Measurements from ENCODE around the gene MREG.
"Not testable (repeated sequence)": the region's sequence is repeated elsewhere in the genome, so short reads cannot be mapped to it uniquely, and the experiment has no call there.

MREG gene

DNA sequence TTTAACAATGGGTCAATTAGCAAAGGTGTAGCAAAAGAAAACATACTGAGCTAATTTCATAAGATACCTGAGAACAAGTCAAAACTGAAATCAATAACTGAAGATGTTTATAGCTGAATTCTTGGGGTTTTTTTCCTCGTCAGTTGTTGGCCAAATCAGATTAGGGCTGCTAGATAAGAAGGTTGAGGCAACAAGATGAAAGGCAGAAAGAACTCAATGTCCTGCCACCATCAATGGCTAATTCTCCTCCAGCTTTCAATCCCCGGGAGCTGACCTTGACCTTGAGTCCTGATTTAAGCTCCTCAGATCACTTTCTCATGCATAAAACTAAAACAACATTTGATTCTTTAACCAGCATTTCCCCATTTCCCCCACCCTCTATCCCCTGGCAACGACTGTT, 61.8 kb downstream of the MREG start:
- DNase-seq, result no peak

DNA sequence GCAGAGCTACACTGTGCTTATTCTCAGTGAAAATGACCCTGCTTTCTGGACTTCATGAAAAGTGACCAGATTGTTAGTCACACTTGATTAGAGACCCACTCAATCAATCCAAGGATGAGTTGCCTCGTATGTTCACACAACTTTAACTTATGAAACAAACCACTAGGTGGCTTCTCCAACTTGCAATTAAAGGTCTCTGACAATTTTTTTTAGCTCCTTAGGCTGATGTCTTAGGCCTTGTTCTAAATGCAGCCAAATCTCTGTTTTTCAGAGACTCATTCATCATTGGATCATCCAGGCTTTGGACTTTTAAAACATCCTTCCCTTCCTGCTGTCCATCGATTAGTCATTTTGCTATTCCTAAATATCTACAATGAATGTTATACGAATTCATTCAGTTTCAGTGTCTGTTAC, 63.4 kb downstream of the MREG start:
- no peak for DNase-seq

DNA sequence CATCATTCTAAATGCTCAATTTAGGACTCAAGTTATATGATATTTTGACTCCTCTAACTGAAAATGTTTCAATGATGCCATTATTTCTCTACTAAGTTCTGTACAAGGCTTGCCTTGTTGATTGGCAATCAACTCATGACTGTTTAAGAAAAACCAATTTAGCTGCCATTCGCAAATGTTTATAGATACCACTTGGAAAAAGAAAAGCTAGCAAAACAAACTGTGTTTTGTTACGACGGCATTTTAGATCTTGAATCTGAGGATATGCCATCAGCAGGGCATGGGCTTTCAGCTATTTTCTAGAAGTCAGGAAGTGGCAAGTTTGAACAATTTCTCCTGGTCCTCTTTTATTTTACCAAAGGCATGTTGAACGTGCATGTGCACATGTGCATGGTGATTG, 65.3 kb downstream of the MREG start:
- DNase-seq, result no peak

DNA sequence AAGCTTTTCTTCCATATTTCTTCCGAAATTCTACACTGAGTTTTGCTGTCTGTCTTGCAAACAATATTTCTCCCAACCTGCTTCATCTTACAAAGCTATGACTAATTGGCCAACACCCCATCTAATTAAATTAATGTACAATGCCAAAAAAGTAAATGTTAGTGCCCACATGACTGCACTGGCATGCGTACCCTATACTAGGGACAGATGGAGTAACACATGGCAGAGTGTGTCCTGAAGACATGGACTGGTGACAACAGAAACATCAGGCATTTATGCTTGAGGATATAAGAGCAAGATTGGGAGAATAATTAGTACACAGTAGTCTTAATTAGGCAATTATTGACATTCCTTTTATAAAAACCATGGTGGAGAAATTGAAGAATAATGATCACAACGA, 66.8 kb downstream of the MREG start:
- no peak for DNase-seq

DNA sequence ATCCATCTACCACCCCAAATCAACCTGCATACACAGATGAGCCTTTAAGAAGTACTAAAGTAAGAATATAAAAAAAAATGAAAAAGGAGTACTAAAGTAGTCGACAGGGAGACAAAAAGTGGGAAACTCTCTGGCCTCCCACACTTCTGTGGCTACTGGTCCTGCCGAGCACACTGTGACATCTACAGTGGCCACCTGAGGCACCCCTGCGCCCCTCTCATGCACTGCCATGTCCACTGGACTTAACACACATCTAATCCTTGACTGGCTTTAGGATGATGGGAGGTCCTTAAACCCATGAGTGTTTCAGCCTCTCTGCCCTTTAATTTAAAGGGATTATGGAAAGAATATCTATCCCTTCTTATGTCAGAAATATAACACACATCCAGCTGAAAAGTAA, 71.2 kb downstream of the MREG start:
- DNase-seq, result no peak

DNA sequence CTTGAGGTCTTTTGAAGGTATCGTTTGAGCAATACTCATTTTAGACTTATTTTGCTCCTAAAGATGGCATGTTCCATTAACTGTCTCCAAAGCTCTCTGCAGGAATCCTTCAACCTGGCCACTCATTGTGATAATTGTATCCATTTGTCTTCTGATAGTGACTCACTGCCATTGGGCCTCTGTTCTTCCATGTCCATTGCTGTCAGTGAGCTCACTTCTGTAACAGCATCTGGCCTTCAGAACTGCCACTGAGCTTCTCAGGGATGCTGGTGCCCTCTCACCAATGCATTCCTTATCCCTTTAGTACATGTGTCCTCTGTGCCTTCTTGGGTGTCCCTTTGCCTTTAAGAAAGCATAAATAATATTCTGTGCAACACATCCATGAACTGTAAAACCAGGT, 71.6 kb downstream of the MREG start:
- DNase-seq, result no peak

DNA sequence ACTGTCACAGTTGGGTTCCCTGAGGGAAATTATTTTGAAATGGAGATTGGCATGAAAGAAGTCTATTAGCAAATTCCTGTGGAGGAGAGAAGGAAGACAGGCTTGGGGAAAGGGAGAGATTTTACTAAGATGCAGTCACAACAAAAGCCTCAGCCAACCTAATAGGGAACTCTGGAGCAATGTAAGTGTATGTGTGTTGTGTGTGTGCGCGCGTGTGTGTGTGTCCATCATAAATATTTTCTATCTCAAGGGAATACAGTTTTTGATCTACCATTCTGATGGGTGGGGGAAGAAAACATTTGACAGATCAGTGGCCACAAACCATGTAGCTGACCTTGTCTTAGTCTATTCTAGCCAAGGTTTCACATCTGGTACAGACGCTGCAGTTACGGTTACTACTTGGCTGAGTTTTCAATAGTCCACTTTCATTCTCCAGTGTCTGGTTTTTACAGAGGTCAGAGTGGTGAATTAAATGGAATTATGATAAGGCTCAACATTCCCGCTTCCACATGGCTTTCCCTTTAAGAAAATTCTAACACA, 72.6 kb downstream of the MREG start:
- DNase-seq, result no peak

DNA sequence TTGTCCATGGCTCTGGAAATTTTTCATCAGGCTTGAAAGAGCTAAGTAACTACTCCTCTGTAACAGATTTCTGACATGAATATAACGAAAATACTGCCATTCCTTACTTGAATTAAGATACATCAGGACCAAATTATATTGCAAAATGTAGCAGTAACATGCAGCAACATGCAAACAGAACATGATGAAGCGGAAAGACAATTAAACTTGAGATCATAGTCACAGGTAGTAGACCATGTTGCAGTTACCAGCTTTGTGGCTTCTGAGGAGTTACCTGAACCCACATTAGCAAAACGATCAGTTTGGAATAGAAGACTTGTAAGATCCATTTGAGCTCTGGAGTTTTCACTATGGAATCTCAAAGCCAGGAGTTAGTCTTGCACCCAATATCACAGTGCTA, 76.2 kb downstream of the MREG start:
- no peak for DNase-seq

DNA sequence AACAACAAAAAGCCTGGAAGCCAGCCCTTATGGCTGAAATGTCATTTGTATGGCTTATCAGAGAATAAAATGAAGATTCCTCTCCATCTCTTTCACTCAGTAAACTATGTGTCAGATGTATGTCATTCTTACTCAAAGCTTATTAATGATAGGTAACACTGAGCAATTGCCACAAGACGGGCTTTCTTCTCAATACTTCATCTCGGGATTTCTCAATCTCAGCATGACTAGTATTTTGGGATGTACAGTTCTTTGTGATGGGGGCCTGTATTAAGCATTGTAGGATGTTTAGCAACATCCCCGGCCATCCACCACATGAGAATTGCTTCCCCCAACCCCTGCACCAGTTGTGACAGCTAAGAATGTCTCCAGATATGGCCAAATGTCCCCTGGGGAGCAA, 80.2 kb downstream of the MREG start:
- DNase-seq, result no peak

DNA sequence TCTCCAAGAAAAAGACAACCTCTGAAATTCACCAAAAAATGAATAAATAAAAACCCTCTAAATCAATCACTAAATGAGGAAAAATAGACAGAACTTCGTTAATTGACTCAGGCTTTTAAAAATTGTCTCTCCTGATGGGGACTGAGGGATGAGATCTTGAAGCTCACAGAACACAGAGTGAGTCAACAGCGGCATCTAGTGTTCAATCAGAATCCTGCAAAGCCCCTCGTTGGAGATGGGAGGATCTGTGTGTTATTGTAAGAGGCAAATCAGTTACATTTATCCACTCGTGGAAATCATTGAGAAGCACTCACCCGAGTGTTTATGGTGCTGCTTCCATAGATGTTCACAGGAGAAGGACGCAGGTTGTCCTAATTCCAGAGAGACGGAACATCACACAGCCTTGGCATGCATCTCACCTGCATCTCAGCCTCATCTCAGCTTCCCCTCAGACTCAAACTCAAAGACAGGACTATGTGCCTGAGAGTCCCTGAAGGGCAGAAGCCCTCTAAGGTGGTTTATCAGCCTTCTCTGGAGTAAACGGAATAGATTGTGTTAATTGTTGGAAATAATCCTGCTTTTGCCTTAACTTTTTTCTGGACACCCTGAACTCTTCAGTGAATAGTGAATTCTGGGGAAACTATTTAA, 82.0 kb downstream of the MREG start:
- DNase-seq, result peak; percentile 27

DNA sequence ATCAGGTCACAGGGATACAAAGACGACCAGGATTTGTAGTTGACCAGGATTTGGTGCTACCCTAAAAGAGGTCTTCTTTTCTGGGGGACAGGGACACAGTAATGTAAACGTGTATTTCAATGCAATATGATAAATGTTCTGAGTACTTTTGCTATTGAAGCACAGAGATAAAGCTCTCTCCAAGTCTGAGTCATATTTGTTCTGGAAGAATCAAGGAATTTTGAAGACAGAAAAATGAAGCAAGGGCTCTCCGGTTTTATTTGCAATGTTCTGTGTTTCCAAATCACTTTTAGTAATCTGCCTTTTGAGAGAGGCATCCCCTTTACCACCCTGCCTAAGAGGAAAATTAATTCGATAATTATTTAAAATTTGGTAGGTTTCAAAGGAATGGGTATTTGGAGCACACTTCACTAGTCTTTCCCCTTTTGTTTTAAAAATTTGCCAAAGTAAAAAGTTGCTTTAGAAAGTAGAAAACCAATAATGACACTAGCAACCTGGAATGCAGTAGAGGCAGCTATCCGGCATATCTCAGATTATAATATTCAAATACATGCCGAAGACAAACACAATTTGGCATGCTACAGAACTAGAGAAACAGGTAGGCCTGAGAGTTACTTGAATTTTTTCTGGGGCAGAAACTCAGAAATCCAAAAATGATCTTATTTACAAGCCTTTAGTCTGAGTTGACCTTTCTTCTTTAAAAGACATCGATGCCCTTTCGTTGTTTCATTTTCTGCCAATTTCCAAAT, 82.7 kb downstream of the MREG start:
- DNase-seq, result no peak

DNA sequence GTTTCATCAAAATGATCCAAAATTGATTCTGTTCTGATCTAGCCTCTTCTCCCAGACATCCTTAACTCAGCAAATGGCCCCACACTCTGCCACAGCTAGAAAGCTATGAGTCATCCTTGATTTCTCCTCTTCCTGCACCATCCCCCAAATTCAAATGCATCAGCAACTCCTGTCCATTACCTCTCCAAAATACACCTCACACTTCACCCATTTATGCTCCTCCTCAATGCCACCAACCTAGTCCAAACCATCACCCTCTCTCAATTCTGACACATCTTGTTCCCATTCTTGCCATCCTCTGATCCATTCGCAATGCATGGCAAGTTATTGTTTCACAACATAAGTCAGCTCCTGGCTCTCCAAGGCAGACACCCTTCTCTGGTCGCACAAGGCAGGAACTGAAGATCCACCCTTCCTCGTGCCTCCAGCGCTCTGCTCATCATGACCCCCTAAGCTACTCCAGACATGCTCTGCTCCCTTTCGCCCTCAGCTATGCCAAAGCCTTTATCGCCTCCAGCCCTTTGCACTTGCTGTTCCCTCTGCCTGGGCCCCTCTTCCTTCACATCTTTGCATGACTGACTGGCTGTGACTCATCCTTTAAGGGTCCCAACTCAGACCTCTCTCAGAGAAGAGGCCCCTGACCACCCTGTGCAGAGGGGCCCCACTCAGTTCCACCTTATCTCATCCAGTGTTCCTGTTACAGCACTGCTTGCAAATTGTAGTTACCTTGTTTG, 83.6 kb downstream of the MREG start:
- no peak for DNase-seq

DNA sequence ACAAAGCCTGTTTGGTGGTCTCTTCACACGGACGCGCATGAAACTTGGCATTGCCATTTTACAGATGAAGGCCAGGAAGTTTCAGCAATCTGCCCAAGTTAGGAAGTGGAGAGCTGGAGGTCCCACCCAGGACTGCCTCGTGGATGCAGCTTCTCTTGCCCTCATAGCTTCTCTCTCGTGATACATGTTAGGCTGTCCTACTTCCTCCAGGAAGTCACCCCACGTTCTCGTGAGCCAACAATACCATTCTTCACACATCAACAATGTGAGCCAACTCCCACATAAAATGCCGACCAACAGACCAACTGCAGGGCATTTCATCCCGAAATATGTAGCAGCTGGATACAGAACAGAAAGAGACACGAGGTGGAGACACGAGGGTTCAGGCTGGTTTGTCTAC, 85.3 kb downstream of the MREG start:
- DNase-seq, result no peak

DNA sequence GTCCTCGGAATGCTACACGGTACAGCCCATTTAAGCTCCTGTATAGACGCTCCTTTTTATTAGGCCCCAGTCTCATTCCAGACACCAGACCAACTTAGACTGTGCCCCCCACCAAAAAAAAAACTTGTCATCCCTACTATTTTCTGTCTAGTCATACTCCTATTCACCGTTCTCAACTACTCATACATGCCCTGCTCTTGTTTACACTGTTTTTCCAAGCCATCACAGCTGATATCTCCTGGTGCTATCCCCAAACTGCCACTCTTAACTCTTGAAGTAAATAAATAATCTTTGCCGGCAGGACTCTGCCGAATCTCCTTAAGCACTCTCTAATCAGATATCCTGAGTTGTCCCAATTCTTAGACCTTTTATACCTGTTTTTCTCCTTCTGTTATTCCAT, 86.4 kb downstream of the MREG start:
- not testable (repeated sequence) for DNase-seq

DNA sequence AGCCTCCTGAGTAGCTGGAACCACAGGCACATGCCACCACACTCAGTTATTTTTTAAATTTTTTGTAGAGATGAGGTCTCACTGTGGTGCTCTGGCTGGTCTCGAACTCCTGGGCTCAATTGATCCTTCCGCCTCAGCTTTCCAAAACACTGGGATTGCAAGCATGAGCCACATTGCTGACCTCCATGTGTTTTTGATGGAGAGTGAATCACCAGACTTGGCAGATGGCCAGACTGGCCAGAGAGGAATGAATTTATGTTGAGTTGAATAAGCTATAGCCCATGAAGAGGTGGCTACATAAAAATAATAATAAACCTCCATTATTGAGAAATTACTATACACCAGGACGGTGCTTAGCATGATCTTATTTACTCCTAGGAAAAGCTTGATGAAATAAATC, 91.5 kb downstream of the MREG start:
- DNase-seq, result no peak

DNA sequence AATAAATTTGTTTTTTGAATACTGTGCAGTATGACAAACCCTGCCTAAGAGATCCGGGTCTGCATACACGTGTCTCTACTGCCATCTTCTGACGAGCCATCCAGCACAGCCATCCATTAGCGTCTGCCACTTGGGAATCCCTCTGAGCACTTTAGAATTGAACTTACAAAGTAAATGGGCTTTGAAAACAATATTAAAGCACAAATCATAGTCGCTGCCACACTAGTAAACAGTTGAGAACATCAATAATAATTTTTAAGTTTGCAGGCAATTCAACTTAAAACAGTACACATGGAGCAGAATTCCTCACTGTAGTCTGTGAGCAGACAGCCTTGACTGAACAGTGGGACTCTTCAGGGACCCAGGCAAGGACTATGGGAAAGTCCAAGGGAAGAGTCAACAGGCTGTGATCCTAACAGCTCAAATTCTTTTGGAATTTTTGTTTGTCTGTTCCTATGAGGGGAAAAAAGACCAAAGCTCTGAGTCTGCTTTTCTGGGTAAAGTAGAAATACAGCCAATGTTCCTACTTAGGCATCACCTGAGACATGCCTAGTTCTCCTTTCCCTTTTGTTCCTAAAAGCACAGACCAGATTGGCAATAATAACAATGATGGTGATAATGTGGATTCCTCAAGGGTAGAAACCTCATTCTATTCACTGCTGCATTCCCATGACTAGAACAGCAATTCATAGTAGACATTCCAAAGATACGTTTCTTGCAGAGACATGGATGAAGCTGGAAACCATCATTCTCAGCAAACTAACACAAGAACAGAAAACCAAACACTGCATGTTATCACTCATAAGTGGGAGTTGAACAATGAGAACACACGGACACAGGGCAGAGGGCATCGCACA, 92.9 kb downstream of the MREG start:
- no peak for DNase-seq

DNA sequence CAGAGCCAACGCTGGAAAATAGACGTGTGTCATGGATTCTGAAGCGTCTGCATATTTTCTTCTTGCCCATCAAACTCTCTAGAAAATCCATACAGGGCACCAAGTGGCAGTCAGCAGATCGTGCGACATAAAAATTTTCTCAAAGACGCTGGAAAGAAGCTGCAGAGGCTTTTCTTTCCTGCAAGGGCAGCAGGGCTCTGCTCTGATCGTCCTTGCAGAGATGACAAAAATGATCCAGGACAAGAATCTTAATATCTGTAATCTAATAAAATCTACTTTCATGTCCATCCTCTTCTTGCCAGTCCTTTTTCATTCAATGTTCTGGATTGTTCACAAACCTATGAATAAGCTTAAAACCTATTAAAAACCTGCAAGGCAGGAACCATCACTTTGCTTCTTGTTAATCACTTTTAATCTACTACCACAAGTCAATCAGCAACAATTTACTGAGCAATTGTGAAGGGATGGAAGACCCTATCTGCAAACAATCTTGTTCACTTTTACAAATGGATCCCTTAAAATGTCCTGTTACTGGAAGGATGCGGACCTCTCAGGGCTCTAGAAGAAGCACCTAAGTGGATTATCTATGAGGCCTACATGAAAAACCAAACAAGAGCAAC, 93.6 kb downstream of the MREG start:
- DNase-seq, result no peak

DNA sequence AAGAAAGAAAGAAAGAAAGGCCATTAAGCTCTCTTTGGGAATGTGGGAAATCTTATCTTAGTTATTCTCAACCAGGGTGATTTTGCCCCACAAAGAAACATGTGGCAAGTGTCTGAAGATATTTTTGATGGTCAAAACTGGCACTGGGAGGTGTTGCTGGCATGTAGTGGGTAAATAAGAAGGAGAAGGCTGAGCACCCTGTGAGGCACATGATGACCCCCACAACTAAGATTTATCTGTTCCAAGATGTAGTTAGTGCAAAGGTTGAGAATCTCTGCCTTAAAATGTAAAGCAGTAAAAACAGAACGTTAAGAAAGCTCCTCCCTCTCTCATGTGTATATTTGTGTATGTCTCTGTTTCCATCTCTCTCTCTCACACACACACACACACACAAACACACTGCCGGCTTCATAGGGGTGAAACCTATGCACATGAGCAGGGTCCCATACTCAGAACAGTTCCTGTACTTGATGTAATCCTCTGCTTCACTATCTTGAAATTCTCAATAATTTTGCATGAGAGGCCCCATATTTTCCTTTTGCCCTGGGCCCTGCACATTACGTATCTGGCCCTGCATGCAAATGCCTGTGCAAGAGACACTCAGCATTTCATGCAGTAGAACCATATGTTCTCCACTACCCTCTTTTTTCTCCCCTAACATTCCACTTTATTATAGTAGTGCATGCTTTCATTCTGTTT, 94.3 kb downstream of the MREG start:
- no peak for DNase-seq

DNA sequence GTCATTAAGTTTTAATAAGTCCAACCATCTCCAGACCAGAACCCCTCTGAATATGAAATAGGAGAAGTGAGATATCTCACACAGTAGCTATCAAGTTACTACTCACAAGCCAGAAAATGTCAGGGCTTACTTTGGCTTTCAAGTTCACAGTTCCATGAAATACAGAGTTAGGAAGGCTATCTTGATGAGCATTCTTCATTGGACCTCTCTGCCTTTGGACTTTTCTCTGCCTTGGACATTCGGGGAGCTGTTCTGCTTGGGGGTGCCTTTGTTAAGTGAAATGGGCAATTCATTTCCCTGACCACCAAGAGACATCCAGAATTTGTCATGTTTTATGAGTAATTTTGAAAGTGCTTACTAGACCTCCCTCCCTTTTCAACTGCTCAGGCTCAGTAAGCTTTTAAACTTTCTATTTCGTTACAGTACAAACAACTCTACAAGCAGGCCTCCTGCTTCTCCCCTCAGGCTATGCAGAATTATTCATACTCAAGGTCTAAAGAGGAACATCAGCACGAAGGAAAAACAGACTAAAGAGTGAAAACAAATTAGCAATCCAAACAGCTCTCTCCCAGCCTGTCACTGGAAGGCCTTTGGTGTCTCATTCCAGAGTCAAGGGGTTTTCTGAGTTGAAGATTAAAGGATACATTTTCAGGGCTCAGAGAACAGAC, 95.3 kb downstream of the MREG start:
- no peak for DNase-seq

DNA sequence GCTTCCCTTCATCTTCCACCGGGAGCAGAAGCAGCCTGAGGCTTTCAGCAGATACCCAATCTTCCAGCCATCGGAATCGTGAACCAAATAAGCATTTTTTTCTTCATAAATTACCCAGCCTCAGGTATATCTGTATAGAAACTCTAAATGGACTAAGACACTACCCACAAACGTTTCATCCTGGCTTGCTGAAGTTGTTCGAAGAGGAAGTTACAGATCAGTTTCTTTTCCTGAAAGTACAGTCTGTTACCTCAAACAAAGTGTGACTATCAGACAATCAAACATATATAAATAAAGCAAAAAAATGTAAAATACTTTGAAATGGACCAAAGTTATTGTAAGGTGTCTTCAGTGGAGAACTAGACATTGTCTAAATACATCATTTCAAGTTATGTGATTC, 97.9 kb downstream of the MREG start:
- no peak for DNase-seq

DNA sequence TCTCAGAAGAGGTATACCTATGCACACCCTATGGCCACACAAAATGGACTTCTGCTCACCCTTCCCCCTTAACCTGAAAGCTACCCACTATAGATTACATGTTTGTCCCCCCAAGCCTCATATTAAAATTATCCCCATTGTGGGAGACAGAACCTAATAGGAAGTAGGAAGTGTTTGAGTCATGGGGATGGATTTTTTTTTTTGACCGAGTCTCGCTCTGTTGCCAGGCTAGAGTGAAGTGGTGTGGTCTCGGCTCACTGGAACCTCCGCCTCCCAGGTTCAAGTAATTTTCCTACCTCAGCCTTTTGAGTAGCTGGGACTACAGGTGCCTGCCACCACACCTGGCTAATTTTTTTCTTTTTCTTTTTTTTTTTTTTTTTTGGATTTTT, 98.6 kb downstream of the MREG start:
- no peak for DNase-seq
